K562 (cell line): ENCODE results near the gene TMEM203. TPM values are rescaled to one million over a fixed set of nuclear protein-coding genes. Genes with fewer than 3 reads are reported as not detected.

ENCODE experiments used
- CHD1 ChIP-seq: fragments of 200-600 bp; sonication (generic); IDR thresholded peaks from one replicate; pipeline ENCODE4 v1.6.1; 2012; ENCODE audit warnings: mild to moderate bottlenecking, moderate library complexity, low read length, inconsistent platforms
- ETS1 ChIP-seq: conservative IDR thresholded peaks from 2 replicates; pipeline ENCODE4 v1.6.1; 2011; ENCODE audit warnings: low read depth, mild to moderate bottlenecking, low read length; ENCODE audit not compliant: control insufficient read depth
- MAZ ChIP-seq, 2 experiments: fragments of 450-650 bp in 1 of 2; sonication (generic) in 1 of 2; formaldehyde crosslinking; IDR thresholded peaks in 1 of 2; conservative IDR thresholded peaks in 1 of 2; 2 replicates each; pipeline versions ENCODE4 v1.4.0 to v1.5.0; 2020; ENCODE audit warnings: mild to moderate bottlenecking in 1 of 2, missing genetic modification reagents in 1 of 2
- PHTF2 ChIP-seq: fragments of 250-450 bp; sonication (Bioruptor Pico); IDR thresholded peaks from 2 replicates; pipeline ENCODE4 v1.5.0; 2021; ENCODE audit warnings: mild to moderate bottlenecking
- RB1 ChIP-seq: fragments of 450-650 bp; IDR thresholded peaks from 2 replicates; pipeline ENCODE4 v1.6.1; 2017; ENCODE audit warnings: low read depth, mild to moderate bottlenecking
- SREBF1 ChIP-seq: fragments of 150-350 bp; IDR thresholded peaks from 2 replicates; pipeline ENCODE4 v1.6.1; 2014; ENCODE audit warnings: antibody characterized with exemption, low read depth, low read length, borderline replicate concordance
- polyA plus RNA-seq, 8 experiments: library from polyadenylated mRNA; depleted of rRNA in 4 of 8; stranded (reverse) in 5 of 8; unstranded in 3 of 8; fragments of >200 nt; fragmentation: Nextera tagmentation in 2 of 8; fragmentation: Illumina TruSeq in 1 of 8; extraction: Ambion mirVana in 2 of 8; extraction: Trizol in 1 of 8; gene quantifications; 2 replicates each; pipeline versions ENCODE4 v1.2.1 to v1.2.3, GENCODE V29; 2011 to 2014; ENCODE audit warnings: inconsistent platforms in 1 of 8, missing spikeins in 1 of 8
- total RNA-seq, 7 experiments: library from RNA; depleted of rRNA in 6 of 7; stranded (reverse); fragments of >200 nt in 6 of 7; fragmentation: Illumina TruSeq in 2 of 7; extraction: Trizol in 2 of 7; gene quantifications; 2 replicates each; pipeline versions ENCODE4 v1.2.1 to v1.2.3, GENCODE V29; 2011 to 2021; ENCODE audit warnings: low replicate concordance in 1 of 7
- TF ChIP-seq, protein P1 (sequence below): sonication (generic); formaldehyde crosslinking; IDR thresholded peaks from 2 replicates; pipeline ENCODE4 v1.8.0; 2023; ENCODE audit warnings: missing genetic modification reagents, mild to moderate bottlenecking, borderline replicate concordance
- TF ChIP-seq, protein P2 (sequence below): sonication (generic); formaldehyde crosslinking; IDR thresholded peaks from 2 replicates; pipeline ENCODE4 v1.9.0; 2022; ENCODE audit warnings: mild to moderate bottlenecking, missing genetic modification reagents
- TF ChIP-seq, protein P3 (sequence below), 3 experiments: IDR thresholded peaks in 2 of 3; conservative IDR thresholded peaks in 1 of 3; 2 replicates each; pipeline ENCODE4 v1.5.1; 2011 to 2012; ENCODE audit warnings: low read length in 3 of 3, mild to moderate bottlenecking in 3 of 3, control low read depth in 2 of 3, improper control_type of control experiment in 1 of 3, inconsistent platforms in 1 of 3, low read depth in 1 of 3, mixed read lengths in 1 of 3, moderate library complexity in 1 of 3; ENCODE audit not compliant: insufficient read depth in 2 of 3
- TF ChIP-seq, protein P4 (sequence below): fragments of 450-650 bp; IDR thresholded peaks from 2 replicates; pipeline ENCODE4 v1.6.1; 2018; ENCODE audit warnings: mild to moderate bottlenecking, low read depth; ENCODE audit not compliant: partially characterized antibody
- TF ChIP-seq, protein P5 (sequence below): fragments of 450-650 bp; IDR thresholded peaks from 2 replicates; pipeline ENCODE4 v1.6.1; 2016; ENCODE audit warnings: mild to moderate bottlenecking

The TMEM203 gene
- total and polyA plus RNA-seq, 9 of the 15 experiments (the other 6 are each of a cell fraction or from before 2014, with no cell fraction given): 8.8 to 59.5 (median 37.6) TPM

- TF ChIP-seq, protein P1, sequence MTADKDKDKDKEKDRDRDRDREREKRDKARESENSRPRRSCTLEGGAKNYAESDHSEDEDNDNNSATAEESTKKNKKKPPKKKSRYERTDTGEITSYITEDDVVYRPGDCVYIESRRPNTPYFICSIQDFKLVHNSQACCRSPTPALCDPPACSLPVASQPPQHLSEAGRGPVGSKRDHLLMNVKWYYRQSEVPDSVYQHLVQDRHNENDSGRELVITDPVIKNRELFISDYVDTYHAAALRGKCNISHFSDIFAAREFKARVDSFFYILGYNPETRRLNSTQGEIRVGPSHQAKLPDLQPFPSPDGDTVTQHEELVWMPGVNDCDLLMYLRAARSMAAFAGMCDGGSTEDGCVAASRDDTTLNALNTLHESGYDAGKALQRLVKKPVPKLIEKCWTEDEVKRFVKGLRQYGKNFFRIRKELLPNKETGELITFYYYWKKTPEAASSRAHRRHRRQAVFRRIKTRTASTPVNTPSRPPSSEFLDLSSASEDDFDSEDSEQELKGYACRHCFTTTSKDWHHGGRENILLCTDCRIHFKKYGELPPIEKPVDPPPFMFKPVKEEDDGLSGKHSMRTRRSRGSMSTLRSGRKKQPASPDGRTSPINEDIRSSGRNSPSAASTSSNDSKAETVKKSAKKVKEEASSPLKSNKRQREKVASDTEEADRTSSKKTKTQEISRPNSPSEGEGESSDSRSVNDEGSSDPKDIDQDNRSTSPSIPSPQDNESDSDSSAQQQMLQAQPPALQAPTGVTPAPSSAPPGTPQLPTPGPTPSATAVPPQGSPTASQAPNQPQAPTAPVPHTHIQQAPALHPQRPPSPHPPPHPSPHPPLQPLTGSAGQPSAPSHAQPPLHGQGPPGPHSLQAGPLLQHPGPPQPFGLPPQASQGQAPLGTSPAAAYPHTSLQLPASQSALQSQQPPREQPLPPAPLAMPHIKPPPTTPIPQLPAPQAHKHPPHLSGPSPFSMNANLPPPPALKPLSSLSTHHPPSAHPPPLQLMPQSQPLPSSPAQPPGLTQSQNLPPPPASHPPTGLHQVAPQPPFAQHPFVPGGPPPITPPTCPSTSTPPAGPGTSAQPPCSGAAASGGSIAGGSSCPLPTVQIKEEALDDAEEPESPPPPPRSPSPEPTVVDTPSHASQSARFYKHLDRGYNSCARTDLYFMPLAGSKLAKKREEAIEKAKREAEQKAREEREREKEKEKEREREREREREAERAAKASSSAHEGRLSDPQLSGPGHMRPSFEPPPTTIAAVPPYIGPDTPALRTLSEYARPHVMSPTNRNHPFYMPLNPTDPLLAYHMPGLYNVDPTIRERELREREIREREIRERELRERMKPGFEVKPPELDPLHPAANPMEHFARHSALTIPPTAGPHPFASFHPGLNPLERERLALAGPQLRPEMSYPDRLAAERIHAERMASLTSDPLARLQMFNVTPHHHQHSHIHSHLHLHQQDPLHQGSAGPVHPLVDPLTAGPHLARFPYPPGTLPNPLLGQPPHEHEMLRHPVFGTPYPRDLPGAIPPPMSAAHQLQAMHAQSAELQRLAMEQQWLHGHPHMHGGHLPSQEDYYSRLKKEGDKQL (CRISPR knock-in tag): no peak
- TF ChIP-seq, protein P2, sequence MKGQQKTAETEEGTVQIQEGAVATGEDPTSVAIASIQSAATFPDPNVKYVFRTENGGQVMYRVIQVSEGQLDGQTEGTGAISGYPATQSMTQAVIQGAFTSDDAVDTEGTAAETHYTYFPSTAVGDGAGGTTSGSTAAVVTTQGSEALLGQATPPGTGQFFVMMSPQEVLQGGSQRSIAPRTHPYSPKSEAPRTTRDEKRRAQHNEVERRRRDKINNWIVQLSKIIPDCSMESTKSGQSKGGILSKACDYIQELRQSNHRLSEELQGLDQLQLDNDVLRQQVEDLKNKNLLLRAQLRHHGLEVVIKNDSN (CRISPR knock-in tag): peak; percentile 89
- TF ChIP-seq ETS1: 0 out of 2 replicates have a peak, but pooled peaks have one; percentile 26
- no peak for TF ChIP-seq RB1
- TF ChIP-seq, protein P3, sequence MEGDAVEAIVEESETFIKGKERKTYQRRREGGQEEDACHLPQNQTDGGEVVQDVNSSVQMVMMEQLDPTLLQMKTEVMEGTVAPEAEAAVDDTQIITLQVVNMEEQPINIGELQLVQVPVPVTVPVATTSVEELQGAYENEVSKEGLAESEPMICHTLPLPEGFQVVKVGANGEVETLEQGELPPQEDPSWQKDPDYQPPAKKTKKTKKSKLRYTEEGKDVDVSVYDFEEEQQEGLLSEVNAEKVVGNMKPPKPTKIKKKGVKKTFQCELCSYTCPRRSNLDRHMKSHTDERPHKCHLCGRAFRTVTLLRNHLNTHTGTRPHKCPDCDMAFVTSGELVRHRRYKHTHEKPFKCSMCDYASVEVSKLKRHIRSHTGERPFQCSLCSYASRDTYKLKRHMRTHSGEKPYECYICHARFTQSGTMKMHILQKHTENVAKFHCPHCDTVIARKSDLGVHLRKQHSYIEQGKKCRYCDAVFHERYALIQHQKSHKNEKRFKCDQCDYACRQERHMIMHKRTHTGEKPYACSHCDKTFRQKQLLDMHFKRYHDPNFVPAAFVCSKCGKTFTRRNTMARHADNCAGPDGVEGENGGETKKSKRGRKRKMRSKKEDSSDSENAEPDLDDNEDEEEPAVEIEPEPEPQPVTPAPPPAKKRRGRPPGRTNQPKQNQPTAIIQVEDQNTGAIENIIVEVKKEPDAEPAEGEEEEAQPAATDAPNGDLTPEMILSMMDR (IDR thresholded peaks at IDR 0.05 in 2 of 3, conservative IDR thresholded peaks at IDR 0.05 in 1 of 3; ENCODE audit: insufficient read depth in 2 of 3, low read depth in 1 of 3, low read length in 3 of 3): no peak
- TF ChIP-seq MAZ (CRISPR knock-in tag; conservative IDR thresholded peaks at IDR 0.05 in 1 of 2, IDR thresholded peaks at IDR 0.05 in 1 of 2): no peak
- TF ChIP-seq, protein P4, sequence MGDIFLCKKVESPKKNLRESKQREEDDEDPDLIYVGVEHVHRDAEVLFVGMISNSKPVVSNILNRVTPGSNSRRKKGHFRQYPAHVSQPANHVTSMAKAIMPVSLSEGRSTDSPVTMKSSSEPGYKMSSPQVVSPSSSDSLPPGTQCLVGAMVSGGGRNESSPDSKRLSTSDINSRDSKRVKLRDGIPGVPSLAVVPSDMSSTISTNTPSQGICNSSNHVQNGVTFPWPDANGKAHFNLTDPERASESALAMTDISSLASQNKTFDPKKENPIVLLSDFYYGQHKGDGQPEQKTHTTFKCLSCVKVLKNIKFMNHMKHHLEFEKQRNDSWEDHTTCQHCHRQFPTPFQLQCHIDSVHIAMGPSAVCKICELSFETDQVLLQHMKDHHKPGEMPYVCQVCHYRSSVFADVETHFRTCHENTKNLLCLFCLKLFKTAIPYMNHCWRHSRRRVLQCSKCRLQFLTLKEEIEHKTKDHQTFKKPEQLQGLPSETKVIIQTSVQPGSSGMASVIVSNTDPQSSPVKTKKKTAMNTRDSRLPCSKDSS: no peak
- TF ChIP-seq SREBF1: no peak
- no peak for TF ChIP-seq CHD1
- no peak for TF ChIP-seq PHTF2 (CRISPR knock-in tag)
- TF ChIP-seq, protein P5, sequence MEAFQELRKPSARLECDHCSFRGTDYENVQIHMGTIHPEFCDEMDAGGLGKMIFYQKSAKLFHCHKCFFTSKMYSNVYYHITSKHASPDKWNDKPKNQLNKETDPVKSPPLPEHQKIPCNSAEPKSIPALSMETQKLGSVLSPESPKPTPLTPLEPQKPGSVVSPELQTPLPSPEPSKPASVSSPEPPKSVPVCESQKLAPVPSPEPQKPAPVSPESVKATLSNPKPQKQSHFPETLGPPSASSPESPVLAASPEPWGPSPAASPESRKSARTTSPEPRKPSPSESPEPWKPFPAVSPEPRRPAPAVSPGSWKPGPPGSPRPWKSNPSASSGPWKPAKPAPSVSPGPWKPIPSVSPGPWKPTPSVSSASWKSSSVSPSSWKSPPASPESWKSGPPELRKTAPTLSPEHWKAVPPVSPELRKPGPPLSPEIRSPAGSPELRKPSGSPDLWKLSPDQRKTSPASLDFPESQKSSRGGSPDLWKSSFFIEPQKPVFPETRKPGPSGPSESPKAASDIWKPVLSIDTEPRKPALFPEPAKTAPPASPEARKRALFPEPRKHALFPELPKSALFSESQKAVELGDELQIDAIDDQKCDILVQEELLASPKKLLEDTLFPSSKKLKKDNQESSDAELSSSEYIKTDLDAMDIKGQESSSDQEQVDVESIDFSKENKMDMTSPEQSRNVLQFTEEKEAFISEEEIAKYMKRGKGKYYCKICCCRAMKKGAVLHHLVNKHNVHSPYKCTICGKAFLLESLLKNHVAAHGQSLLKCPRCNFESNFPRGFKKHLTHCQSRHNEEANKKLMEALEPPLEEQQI: no peak
Measured at GRCh38 chr9:137157618-137158415, 47.6 kb downstream of the TMEM203 start (continued).
